HTR-8/SVneo (cell line): ENCODE measurements around the gene BMPR1A.
"Not testable (repeated sequence)": the region's sequence is repeated elsewhere in the genome, so short reads cannot be mapped to it uniquely, and the experiment has no call there.

ENCODE experiments used
- DNase-seq: peaks from one replicate; pipeline ENCODE4 v3.0.0; 2011; ENCODE audit warnings: low spot score, mixed read lengths; ENCODE audit not compliant: insufficient read length
- FAIRE-seq: peaks from 2 replicates; lab custom pipeline; 2011; peaks lifted over from hg19 to GRCh38; lab: Jason Lieb, UNC

The BMPR1A gene

DNA sequence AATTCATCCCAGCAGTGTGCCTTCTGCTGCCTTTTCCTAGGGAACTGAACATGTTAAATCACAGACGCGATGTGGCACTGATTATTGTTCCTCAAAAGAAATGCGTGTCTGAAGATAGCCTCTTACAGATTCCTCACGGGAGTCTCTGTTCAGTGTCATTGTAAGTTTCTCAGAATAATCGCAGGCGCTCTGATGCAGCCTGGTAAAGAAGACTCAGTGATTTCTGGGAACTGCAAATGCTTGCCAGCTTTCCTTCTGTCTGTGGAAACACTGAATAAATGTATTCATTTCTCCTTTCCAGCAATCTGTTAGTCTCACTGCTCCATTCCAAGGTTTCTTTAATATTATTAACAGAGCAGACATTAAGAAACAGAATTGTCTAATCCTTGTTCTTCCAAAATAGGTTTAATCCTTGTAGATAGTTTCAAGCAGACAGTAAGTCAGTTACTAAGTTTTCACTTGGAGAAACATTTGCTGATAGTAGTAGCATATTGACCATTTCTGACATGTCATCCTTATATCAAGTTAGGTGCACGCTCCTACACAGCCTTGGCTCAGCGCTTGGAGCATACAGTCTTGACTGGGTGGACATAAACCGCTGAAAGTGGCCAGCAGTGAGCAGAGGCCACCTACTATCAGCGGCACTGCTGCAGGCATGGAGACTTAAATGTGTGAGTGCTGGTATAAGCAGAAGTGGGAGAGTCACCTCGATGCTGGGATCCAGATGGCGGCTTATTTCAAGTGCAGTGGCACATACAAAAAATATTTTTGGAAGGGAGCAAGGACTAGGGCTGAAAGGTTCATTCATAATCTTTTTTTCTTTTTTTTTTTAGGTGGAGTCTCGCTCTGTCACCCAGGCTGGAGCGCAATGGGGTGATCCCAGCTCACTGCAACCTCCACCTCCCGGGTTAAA is 173.3 kb downstream of the BMPR1A start:
- DNase-seq (no peak), FAIRE-seq (no peak)

DNA sequence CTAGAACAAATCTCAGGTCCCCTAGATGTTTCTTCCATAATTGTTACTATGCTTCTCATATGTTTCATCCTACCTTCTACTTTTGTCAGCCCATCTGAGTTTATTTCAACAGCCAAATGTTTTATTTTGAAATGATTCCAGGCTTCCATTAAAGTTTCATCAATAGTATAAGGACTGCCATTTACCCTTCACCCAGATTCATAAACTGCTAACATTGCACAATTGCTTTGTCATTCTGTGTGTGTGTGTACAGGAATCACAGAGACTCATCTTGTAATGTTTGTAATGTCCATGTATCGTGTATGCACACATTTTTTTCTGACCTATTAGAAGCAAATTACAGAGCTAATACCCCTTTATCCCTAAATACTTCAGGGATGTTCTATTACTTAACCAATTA is 175.5 kb downstream of the BMPR1A start:
- DNase-seq: no peak
- no peak for FAIRE-seq

DNA sequence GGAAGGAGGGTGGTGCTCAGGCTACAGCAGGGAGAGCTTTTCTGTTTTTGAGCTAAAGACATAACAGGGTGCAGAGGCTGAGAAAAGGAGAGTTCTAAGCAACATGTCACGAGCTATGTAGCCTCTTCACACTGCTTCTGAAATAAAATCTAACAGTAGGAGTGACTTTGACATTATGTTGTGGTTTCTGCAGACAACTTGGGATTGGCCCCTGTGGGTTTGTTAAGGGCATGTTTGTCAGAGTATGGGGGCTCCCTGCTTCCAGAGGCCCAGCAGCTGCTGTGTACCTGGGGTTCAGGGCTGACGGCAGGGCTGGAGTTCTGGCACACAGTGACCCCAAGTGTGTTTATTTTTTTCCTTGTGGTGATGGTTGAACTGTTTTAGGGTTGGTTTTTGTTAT is 176.3 kb downstream of the BMPR1A start:
- DNase-seq (no peak), FAIRE-seq (no peak)

DNA sequence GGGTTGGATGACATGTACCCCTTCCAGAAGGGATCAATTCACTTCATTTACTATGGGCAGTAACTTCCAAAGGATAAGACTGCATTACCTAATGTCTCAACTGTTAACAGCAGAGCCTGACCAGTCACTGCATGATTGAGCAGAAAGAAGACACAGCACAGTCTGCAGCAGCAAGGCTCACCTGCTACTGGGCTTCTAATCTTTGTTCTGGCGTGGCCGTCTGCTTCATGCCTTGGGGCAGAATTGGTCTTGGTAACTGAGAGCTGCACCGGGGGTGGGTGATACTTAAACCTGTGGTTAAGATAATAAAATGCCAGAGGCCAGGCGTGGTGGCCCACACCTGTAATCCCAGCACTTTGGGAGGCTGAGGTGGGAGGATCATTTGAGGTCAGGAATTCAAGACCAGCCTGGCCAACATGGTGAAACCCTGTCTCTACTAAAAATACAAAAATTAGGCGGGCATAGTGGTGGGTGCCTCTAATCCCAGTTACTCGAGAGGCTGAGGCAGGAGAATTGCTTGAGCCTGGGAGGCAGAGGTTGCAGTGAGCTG is 177.8 kb downstream of the BMPR1A start:
- FAIRE-seq, DNase-seq: not testable (repeated sequence)

DNA sequence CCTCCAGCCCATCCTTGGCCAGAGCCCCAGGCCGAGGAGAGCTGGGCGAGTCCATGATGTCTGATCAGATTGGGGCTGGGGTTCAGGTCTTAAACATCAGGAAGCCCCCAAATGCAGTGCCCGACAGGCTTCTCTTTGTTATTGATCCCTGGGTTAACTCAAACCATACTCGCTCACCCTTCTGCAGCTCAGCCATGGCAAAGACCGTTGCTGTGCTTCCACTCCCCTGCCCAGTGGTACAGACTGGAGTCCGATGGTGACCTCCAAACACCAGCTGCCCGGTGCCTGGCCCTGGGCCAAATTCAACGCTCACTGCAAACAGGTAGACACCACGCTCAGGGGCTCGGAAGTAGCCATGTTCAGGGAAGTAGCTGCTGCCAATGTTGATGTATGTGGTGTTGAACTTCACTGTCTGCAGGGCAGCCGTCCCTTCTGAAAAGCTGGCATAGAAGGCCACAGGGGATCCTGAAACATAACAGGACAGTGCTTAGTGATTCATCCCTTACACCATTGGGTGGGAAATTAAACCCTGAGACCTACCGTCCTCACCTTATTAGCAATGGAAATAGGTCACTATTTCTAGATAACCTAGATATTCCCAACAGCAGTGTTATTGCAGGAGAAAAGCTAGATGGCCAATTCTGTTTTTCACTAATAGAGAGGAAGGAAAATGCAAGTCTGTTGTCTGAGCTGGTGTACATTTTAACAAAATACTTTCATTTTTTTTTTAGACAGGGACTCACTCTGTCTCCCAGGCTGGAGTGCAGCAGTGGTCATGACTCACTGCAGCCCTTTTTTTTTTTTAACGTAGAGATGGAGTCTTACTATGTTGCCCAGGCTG is 180.5 kb downstream of the BMPR1A start:
- FAIRE-seq: no peak
- no peak for DNase-seq

DNA sequence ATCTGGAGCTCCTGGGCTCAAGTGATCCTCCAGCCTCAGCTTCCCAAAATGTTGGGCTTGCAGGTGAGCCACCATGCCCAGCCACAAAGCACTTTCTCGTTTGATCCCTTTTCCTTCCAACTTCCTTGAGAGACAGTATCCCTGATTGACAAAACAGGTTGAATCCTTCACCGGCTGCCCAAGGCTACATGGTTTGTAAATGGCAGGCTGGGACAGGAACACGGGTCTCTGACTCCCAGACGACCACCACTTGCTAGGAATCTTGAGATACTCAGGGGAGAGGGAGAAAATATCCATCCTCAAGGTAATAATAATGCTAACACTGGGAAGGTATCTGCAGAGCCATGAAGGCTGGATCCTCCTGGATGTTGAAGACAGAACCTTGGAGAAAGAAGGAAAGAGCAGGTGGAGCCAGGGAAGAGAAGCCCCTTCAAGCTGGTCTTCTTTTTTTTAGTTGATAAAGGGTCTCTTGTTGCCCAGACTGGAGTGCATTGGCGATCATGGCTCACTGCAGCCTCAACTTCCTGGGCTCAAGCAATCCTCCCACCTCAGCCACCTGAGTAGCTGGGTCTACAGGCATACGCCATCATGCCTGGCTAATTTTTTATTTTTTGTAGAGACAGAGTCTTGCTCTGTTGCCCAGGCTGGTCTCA is 181.2 kb downstream of the BMPR1A start:
- no peak for DNase-seq
- FAIRE-seq: no peak

DNA sequence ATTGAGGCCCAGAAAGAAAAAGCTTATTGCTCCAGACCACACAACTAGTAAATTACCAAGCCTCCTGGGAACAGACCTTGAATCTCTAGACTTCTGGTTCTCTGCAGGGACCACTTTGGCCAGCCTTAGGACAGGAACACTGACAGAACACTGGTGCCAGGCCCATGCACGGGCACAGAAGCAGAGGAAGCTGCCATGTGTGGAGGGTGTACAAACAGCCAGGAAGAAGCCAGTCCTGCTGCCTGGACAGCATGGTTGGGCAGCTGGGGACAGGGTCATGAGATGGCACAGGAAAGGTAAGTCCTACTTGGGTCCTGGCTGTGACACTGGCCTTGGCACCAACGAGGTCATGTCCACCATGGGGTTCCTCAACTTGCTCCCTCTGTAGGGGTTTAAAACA is 181.8 kb downstream of the BMPR1A start:
- FAIRE-seq (peak; percentile 26), DNase-seq (no peak)

DNA sequence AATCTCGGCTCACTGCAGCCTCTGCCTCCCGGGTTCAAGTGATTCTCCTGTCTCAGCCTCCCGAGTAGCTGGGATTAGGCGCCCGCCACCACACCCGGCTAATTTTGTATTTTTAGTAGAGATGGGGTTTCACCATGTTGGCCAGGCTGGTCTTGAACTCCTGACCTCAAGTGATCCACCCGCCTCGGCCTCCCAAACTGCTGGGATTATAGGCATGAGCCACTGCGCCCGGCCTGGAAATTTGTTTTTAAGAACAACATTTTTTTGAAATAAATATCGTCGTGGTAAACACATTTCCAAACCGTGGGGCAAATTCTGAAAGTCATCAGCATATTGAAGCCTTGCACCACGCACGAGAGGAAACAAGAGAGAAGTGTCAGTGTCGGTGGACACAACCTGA is 183.7 kb downstream of the BMPR1A start:
- DNase-seq, FAIRE-seq: not testable (repeated sequence)

DNA sequence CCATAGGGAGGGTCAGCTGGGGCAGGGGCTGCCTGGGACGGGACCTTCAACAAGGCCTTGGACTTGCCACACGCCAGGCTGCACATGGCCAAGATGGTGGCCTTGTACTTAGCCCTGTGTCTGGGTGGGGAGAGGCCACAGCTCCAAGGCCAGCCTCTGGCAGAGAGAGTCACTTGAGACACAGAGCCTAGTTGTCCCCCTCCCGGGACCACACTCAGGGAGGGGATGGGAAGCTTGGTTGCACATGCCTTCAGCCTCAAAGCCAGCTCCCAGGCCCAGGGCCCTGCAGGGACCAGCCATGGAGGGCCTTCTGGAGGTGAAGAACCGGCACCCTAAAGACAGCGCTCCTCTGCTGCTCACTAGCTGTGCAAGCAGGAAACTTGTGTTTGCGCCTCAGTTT is 184.3 kb downstream of the BMPR1A start:
- FAIRE-seq (no peak), DNase-seq (no peak)

DNA sequence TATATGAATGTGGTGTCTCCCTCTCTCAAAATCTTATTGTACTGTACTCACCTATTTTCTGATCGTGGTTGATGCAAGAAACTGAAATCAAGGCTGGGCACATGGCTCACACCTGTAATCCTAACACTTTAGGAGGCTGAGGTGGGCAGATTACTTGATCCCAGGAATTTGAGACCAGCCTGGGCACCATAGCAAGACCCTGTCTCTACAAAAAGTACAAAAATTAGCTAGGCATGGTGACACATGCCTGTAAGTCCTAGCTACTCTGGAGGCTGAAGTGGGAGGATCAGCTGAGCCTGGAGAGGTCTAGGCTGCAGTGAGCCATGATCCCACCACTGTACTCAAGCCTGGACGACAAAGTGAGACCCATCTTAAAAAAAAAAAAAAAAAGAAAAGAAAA is 185.0 kb downstream of the BMPR1A start:
- DNase-seq: no peak
- no peak for FAIRE-seq

DNA sequence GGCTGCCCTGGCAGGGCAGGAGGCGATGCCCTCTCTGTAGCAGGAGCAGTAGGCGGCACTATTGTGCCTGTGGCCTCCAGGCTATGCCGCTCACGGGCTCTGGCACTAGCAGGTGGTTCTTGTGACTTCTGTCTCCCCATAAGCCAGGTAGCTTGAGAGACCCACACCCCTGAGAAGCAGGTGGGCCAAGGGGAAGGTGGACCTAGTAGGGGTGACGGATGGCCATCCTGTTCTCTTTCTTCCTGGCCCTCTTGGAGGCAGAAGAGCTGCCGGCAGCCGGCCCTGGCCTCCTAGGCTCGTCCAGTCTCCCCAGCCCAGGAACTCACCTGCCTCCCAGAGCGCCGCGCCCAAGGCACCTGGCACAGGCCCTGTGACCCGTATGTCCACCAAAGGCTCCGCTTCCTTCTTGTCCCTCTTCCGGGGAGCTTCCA is 185.6 kb downstream of the BMPR1A start:
- no peak for DNase-seq
- FAIRE-seq: no peak

DNA sequence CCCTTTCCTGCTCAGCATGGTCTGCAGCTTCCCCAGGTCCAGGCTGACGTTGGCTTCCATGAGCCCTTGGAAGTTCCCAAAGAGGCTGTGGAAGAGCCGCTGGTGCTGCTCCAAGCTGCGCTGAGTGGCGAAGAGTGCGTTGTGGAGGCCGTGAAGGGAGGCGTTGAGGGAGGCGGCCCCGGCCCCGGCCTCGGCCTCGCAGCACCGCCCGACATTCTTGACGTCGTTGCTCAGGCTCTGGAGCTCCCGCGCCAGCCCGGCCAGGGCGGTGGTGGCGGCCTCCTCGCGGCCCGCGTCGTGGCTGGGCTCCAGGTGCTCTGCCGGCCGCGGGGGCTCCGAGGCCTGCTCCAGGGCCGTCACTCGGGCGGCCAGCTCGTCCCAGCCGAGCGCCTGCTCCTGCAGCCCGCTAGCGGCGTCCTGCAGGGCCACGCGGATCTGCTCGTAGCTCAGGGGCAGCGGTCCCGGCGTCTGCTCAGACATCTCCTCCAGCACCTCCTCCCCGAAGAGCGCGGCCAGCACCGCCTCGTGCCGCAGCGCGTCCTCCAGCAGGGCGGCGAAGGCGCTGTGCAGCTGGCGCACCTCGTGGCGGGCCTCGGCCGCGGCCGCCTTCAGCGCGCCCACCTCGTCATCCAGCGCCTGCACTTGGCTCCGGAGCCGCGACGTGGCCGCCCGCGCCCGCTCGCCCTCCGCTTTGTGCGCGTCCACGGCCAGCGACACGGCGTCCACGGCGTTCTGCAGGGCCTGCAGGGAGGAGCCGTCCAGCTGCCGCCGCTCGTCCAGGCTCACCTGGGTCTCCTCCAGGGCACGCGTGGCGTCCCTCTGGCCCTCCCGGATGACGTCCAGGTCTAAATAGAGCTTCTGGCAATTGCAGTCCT is 186.3 kb downstream of the BMPR1A start:
- DNase-seq: no peak
- FAIRE-seq: no peak

DNA sequence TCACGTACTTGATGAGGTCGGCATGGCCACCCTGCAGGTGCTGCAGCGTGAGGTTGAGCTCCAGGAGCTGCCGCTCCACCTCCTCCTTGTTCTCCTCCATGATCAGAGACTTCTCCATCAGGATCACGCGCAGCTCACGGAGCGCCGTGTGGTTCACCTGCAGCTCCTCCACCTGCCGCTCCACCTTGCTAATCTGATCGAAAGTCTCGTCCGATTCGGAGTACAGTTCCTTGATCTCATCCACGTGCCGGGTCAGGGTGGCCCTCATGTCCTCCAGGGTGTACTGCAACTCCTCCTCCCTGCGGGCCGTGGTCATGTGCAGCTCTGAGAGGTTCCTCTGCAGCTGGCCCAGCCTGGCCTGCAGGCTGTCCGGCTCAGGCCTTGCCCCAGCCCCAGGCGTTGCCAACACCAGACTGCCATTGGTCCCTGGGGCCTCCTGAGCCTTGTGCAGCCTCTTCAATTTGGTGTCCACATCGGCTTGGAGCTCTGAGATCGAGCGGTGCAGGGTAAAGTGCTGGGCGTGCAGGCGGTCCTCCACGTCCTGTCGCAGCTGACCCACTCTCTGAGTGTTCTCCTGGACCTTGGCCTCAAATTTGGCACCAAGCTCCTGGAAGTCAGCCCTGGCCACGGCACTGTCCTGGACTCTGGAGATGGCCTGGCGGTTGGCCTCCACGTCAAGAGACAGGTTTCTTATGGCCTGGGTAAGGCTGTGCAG is 187.1 kb downstream of the BMPR1A start:
- DNase-seq (no peak), FAIRE-seq (no peak)

DNA sequence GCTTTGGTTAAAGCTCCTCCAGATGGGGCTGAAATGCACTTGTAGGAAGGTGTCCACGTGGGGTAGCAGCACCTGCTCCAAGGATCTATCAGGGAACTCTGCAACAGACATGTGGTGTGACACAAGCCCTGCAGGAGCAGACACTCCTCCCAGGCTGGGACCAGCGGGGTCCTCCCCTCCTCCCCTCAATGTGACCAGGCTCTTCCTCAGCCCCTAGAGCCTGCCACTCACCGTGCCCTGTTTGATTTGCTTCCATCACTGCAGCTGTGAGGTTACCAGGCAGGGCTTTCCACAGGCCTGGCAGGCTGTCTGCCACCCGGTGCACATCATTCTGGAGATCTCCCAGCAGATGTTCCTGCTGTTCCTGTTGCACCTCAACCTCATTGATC is 187.6 kb downstream of the BMPR1A start:
- no peak for DNase-seq
- FAIRE-seq: peak; percentile 55

DNA sequence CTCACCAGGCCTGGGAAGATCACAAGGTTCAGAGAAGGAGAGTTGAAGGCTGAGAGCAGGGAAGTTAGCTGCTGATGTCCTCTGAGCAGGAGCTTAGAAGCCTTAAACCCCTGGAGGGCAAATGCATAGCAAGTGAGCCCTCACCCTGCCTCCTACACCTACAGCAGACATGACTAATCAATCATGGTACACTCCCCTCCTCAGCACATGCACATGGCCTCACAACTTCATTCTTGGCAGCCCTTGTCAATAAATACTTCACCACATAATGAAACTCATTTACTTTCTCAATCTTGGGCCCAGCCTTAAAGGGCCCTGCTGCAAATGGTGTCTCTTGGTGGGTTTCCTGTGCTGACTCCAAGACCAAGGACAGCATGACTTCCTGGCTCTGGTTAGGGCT is 188.1 kb downstream of the BMPR1A start:
- FAIRE-seq: no peak
- DNase-seq: no peak

DNA sequence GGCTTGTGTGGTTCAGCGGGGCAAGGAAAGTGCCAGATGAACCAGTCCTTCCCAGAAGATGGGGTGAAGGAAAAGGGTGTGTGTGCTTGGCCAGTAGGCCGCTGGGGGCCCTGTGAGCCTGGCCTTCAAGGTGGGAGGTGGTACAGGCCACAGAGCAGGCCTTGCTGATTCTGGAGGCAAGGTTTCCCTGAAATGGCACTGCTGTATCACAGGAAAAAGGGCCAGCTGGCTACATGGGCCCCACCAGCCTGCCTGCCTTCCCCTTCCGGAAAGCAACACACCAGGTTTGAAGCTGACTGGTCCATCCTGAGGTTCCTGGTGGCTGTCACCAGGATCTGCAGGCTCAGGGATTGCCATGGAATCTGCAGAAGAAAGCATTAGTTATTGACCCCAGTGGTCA is 188.5 kb downstream of the BMPR1A start:
- DNase-seq: no peak
- no peak for FAIRE-seq

DNA sequence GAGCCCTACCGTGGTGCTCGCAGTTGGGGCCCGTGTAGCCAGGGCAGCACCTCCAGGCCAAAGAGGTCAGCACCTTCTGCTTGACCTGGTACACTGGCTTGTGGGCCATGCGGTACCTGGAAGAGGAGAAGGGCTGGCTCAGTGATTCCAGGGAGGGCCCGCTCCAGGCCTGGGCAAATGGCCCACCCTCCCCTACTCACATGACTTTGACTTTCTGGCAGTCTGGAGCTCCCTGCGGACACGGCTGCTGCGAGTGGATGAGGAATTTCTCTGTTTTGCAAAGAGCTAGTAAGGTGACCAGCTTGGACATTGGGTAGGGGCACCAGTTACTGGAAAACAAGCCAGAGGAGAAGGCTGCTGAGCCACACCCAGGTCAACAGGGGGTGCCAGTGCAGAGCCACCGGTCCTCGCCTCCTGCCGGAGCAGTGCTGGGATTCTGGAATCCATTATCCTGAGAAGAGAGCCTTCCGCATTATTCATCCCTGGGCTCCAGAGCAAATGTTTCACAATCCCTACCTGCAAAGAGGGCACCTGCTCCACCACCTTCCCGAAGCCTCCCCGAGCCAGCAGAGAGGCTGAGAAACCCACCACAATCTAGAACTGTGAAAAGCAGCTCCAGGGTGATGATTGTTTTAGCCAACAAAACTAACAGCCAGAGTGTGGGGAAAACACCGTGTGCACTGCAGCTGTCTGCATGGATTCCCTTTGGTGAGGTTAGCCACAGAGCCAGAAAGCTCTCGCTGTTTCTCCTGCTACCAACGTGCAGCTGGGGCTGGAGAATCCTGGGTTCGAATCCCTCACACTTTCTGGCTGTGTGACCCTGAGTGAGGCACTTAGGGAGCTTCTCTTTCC is 189.2 kb downstream of the BMPR1A start:
- no peak for FAIRE-seq
- no peak for DNase-seq
